HepG2 (cell line): ENCODE results near the gene GSTM2. TPM values are rescaled to one million over a fixed set of nuclear protein-coding genes. Genes with fewer than 3 reads are reported as not detected.
A peak's percentile ranks its signal among the peaks of the same experiment; 100 is the strongest.

ENCODE experiments used
- ATAC-seq: fragments of 200-7000 bp; cut with Tn5 transposase; 3 replicates; pipeline ENCODE4 v1.9.1; 2020; ENCODE audit warnings: mild to moderate bottlenecking, moderate library complexity
- BruUV-seq: library from RNA; stranded (reverse); fragments of 400-500 nt; replicated peaks from 2 replicates; lab custom pipeline; 2021; lab: Mats Ljungman, UMichigan
- CTCF ChIA-PET: fragments of 300-600 bp; formaldehyde crosslinking; extraction: SDS; loops from one replicate; lab custom pipeline; 2021; ENCODE audit warnings: low total read pairs, inconsistent platforms, low intra/inter-chr PET ratio; lab: Yijun Ruan, JAX
- POLR2A ChIA-PET: fragments of 350-600 bp; sonication (Branson Sonifier 250); formaldehyde crosslinking; loops from one replicate; lab custom pipeline; 2020; ENCODE audit warnings: antibody characterized with exemption, inconsistent platforms; lab: Yijun Ruan, JAX
- DNase-seq: peaks from one replicate; pipeline ENCODE4 v3.0.0-alpha.2; 2015; ENCODE audit warnings: low spot score
- FAIRE-seq: peaks from 3 replicates; lab custom pipeline; 2011; peaks lifted over from hg19 to GRCh38; lab: Jason Lieb, UNC
- H2AFZ ChIP-seq: one replicate; pipeline ENCODE4 v1.6.1; 2011; ENCODE audit warnings: low read length, inconsistent platforms
- H3K27ac ChIP-seq: fragments of 300-600 bp; 3 replicates; pipeline ENCODE4 v1.8.0; 2011; ENCODE audit warnings: mixed run types, mild to moderate bottlenecking, mixed read lengths, low read length, inconsistent platforms; ENCODE audit not compliant: insufficient read depth; ENCODE audit errors: extremely low read length
- H3K27me3 ChIP-seq, 2 experiments: fragments of 200-600 bp in 1 of 2; 2 replicates in 1 of 2; 3 replicates in 1 of 2; pipeline versions ENCODE4 v1.6.0 to v1.8.0; 2011; ENCODE audit warnings: low read length in 2 of 2, mild to moderate bottlenecking in 2 of 2, moderate library complexity in 2 of 2, inconsistent platforms in 1 of 2; ENCODE audit not compliant: insufficient read depth in 2 of 2, control insufficient read depth in 1 of 2
- H3K36me3 ChIP-seq, 2 experiments: fragments of 200-600 bp in 1 of 2; replicated peaks in 1 of 2; 2 replicates in 1 of 2; 3 replicates in 1 of 2; pipeline versions ENCODE4 v1.5.1 to v1.8.0; 2011; ENCODE audit warnings: low read length in 2 of 2, inconsistent platforms in 1 of 2; ENCODE audit not compliant: insufficient read depth in 2 of 2, control insufficient read depth in 1 of 2
- H3K4me1 ChIP-seq: 2 replicates; pipeline ENCODE4 v1.5.1; 2012; ENCODE audit warnings: low read length, inconsistent platforms; ENCODE audit not compliant: insufficient read depth
- H3K4me2 ChIP-seq: 2 replicates; pipeline ENCODE4 v1.6.0; 2011; ENCODE audit warnings: low read depth, low read length, inconsistent platforms
- H3K4me3 ChIP-seq, 3 experiments: fragments of 200-600 bp in 1 of 3; sonication (generic), shearing (Covaris generic) in 1 of 3; replicated peaks in 1 of 3; 2 replicates each; pipeline ENCODE4 v1.5.1; 2011 to 2016; ENCODE audit warnings: low read length in 3 of 3, inconsistent platforms in 2 of 3, low read depth in 2 of 3, mild to moderate bottlenecking in 2 of 3, control low read depth in 1 of 3, mixed read lengths in 1 of 3; ENCODE audit not compliant: insufficient read depth in 1 of 3
- H3K79me2 ChIP-seq: one replicate; pipeline ENCODE4 v1.6.1; 2011; ENCODE audit warnings: low read length, inconsistent platforms; ENCODE audit not compliant: insufficient read depth
- H3K9ac ChIP-seq: 2 replicates; pipeline ENCODE4 v1.6.0; 2011; ENCODE audit warnings: mild to moderate bottlenecking, low read depth, low read length, inconsistent platforms; ENCODE audit not compliant: insufficient read depth
- H3K9me3 ChIP-seq: 2 replicates; pipeline ENCODE4 v1.5.1; 2012; ENCODE audit warnings: mild to moderate bottlenecking, low read length
- H4K20me1 ChIP-seq: 2 replicates; pipeline ENCODE4 v1.6.0; 2011; ENCODE audit warnings: inconsistent platforms, mild to moderate bottlenecking, low read length, moderate library complexity; ENCODE audit not compliant: insufficient read depth
- CHD2 ChIP-seq: IDR thresholded peaks from 2 replicates; pipeline ENCODE4 v1.6.1; 2011; ENCODE audit warnings: low read depth, low read length, improper control_type of control experiment
- HDAC2 ChIP-seq: sonication (generic); formaldehyde crosslinking; IDR thresholded peaks from 2 replicates; pipeline ENCODE4 v1.4.0; 2020; ENCODE audit warnings: missing genetic modification reagents
- LCORL ChIP-seq, 2 experiments: fragments of 450-650 bp in 1 of 2; sonication (generic) in 1 of 2; formaldehyde crosslinking in 1 of 2; IDR thresholded peaks; 2 replicates each; pipeline versions ENCODE4 v1.5.0 to v1.6.1; 2017 to 2020; ENCODE audit warnings: antibody characterized with exemption in 1 of 2, missing genetic modification reagents in 1 of 2
- NAIF1 ChIP-seq: sonication (generic); formaldehyde crosslinking; IDR thresholded peaks from 2 replicates; pipeline ENCODE4 v1.5.0; 2020; ENCODE audit warnings: mild to moderate bottlenecking, missing genetic modification reagents, borderline replicate concordance
- NFIB ChIP-seq: sonication (generic); formaldehyde crosslinking; IDR thresholded peaks from 2 replicates; pipeline ENCODE4 v1.9.0; 2021; ENCODE audit warnings: missing genetic modification reagents, mild to moderate bottlenecking, borderline replicate concordance
- NFYC ChIP-seq: IDR thresholded peaks from 2 replicates; pipeline ENCODE4 v1.6.1; 2016; ENCODE audit warnings: missing genetic modification reagents, missing compliant biosample characterization
- PHB2 ChIP-seq: fragments of 450-650 bp; IDR thresholded peaks from 2 replicates; pipeline ENCODE4 v1.6.1; 2018; ENCODE audit not compliant: partially characterized antibody
- RBFOX2 ChIP-seq: fragments of 200-400 bp; formaldehyde crosslinking; IDR thresholded peaks from 2 replicates; pipeline ENCODE4 v1.6.1; 2017; ENCODE audit warnings: low read depth, mild to moderate bottlenecking, low read length
- SETDB1 ChIP-seq: sonication (generic); formaldehyde crosslinking; IDR thresholded peaks from 2 replicates; pipeline ENCODE4 v1.5.1; 2020; ENCODE audit warnings: missing genetic modification reagents, mild to moderate bottlenecking, borderline replicate concordance
- SP140L ChIP-seq: sonication (generic); formaldehyde crosslinking; IDR thresholded peaks from 2 replicates; pipeline ENCODE4 v1.4.0; 2020; ENCODE audit warnings: missing genetic modification reagents, borderline replicate concordance
- ZEB1 ChIP-seq: IDR thresholded peaks from 2 replicates; pipeline ENCODE4 v1.6.1; 2012; ENCODE audit warnings: mild to moderate bottlenecking, low read depth, inconsistent platforms; ENCODE audit not compliant: insufficient replicate concordance
- ZNF274 ChIP-seq: sonication (generic); formaldehyde crosslinking; IDR thresholded peaks from 2 replicates; pipeline ENCODE4 v1.5.1; 2020; ENCODE audit warnings: mild to moderate bottlenecking, missing genetic modification reagents
- ZNF768 ChIP-seq: sonication (generic); formaldehyde crosslinking; IDR thresholded peaks from 2 replicates; pipeline ENCODE4 v1.4.0; 2020; ENCODE audit warnings: missing genetic modification reagents
- WGBS: methylation state at CpG from one replicate; pipeline ENCODE4 v1.1.6; 2017; ENCODE audit warnings: low lambda C conversion rate; 5-methylcytosine and 5-hydroxymethylcytosine counted together
- in situ Hi-C: cut with HindIII; loops from 2 replicates; pipeline ENCODE4 v1.10.0; 2017; ENCODE audit warnings: low pct_unique_long_range_greater_than_20kb; ENCODE audit not compliant: extremely low pct_ligation_motif_present
- intact Hi-C: fragments of 100-400 bp; cut with micrococcal nuclease; formaldehyde crosslinking; loops from one replicate; pipeline ENCODE4 v1.10.0; 2022; ENCODE audit not compliant: unreplicated experiment
- polyA plus RNA-seq, 8 experiments: library from polyadenylated mRNA; depleted of rRNA in 3 of 8; stranded (reverse) in 7 of 8; unstranded in 1 of 8; fragments of >200 nt; fragmentation: Illumina TruSeq in 4 of 8; extraction: Trizol in 4 of 8; gene quantifications; 2 replicates each; pipeline versions ENCODE4 v1.2.1 to v1.2.3, GENCODE V29; 2011 to 2016; ENCODE audit warnings: low read depth in 4 of 8, missing spikeins in 1 of 8, mixed read lengths in 1 of 8; ENCODE audit not compliant: insufficient read depth in 1 of 8
- total RNA-seq, 5 experiments: library from RNA; depleted of rRNA; stranded (reverse); fragments of >200 nt; fragmentation: Illumina TruSeq; extraction: Trizol; gene quantifications; 2 replicates each; pipeline ENCODE4 v1.2.3, GENCODE V29; 2016; ENCODE audit warnings: low read depth in 1 of 5

The GSTM2 gene
- total and polyA plus RNA-seq, 2 of the 13 experiments (the other 11 are each of a cell fraction or from before 2014, with no cell fraction given) = 7.0 to 15.0 TPM

DNA sequence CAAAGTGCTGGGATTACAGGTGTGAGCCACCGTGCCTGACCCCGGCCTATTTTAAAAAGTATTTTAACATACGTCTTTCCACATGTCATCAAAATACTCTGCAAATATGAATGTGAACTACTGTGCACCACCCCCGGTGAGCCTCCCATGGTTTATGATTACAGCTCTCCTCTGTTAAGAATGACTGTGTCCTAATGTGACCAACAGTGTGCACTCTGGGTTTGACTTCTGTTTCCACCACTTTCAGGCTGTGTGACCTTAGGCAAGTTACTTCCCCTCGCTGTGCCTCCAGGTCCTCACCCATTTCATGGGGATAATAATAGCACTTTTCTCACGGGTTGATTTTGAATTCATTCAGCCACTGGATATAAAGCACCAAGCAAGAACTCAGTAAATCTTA is 33.6 kb upstream of the GSTM2 start:
- no peak overlapping the region for H2AFZ ChIP-seq
- peaks cover 27% of the 10 kb centered on the region for H3K4me1 ChIP-seq
- H3K9me3 ChIP-seq = no peaks in the 10 kb centered on the region
- H3K9ac ChIP-seq = no peak overlapping the region
- no peak overlapping the region for H3K4me3 ChIP-seq
- H3K27ac ChIP-seq = no peak overlapping the region
- ChIA-PET POLR2A (no interaction called here), CTCF (no interaction called here)
- intact Hi-C loops (no loop called here), in situ Hi-C loops (no loop called here)
- 79% methylated on average over 6 of the region's 6 CpGs for WGBS
- peaks cover 19 to 22% of the 10 kb centered on the region in 2 experiments for H3K36me3 ChIP-seq
- no peaks in the 10 kb centered on the region for H3K79me2 ChIP-seq
- no peaks in the 10 kb centered on the region for H3K27me3 ChIP-seq
- FAIRE-seq (no peak), ATAC-seq (no peak), DNase-seq (no peak)
- H3K4me2 ChIP-seq = no peak overlapping the region
- TF ChIP-seq CHD2 (no peak), ZNF768 (CRISPR knock-in tag) (peak; percentile 18; the same call in 1 of the 2 replicates)
- BruUV-seq = no TSS peak
- H4K20me1 ChIP-seq = no peaks in the 10 kb centered on the region

DNA sequence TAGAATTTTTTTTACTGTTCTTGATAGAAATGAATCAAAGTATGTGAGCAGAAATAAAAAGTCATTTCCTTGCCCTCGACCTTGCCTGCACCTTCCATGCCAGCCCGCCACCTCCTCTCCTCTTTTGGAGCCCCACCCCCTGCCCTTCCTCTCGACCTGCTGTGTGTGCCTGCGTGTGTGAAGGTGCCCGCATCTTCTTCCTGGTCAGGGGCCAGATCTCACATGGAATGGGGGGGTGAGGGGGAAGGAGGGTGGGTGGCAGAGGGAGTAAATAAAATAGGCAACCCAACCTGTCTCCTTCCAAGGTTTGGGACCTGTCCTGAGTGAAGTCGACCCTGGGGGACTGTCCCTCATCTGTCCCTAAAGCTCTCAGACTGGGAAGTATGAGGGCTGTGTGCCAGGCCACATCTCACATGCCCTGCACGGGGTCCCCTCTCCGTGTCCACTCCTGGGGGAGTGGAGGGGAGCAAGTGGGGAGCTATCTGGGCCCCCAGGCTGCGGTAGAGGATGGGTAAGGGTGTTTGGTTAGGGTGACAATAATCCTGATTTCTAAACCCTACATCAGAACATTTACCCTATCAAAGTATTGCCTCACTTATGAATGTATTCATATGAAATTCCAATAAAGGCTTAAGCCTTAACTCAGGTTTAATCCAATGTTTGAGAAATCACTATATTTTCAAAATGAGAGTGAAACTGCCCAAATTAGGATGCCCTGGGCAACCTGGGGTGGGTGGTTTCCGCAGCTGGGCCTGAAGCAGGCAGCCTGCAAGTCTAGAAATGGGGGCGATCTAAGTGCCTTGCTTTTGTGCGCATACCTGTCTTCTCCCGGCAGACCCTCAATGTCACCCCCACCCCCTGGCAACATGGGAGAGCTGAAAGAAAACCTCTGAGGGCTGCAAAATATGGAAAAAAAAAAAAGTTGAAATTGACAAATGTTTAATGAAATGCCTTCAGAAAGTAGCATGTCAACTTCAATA is 32.8 kb upstream of the GSTM2 start:
- ChIA-PET CTCF (no interaction called here), POLR2A (interaction anchor here (1.1 to 1.7 kb wide), 3 partner anchors 9 to 89 kb away, joined by 3 to 9 read pairs (median 3); partner anchors contain the start of gene GSTM4)
- peaks cover 27% of the 10 kb centered on the region for H3K4me1 ChIP-seq
- no peak overlapping the region for H3K27ac ChIP-seq
- no peaks in the 10 kb centered on the region for H4K20me1 ChIP-seq
- H3K27me3 ChIP-seq = no peaks in the 10 kb centered on the region
- H3K9ac ChIP-seq = no peak overlapping the region
- no peak overlapping the region for H2AFZ ChIP-seq
- no peaks in the 10 kb centered on the region for H3K79me2 ChIP-seq
- no peak for DNase-seq
- 87% methylated on average over 11 of the region's 13 CpGs for WGBS
- peaks cover 14% of the 10 kb centered on the region in 2 experiments for H3K36me3 ChIP-seq
- H3K4me3 ChIP-seq = no peak overlapping the region
- TF ChIP-seq PHB2 = no peak
- TF ChIP-seq NFIB (CRISPR knock-in tag) = no peak
- TF ChIP-seq NFYC = no peak
- TF ChIP-seq RBFOX2 = no peak
- no peak for TF ChIP-seq ZNF274
- TF ChIP-seq LCORL (IDR thresholded peaks at IDR 0.05) = no peak
- no peak for TF ChIP-seq LCORL (CRISPR knock-in tag; IDR thresholded peaks at IDR 0.05)
- no peak for TF ChIP-seq SP140L
- TF ChIP-seq ZEB1 = no peak
- TF ChIP-seq NAIF1 (CRISPR knock-in tag) = no peak
- TF ChIP-seq HDAC2 (CRISPR knock-in tag) = no peak
- TF ChIP-seq SETDB1 = no peak
- no peak for ATAC-seq
- H3K4me2 ChIP-seq = no peak overlapping the region
- BruUV-seq = no TSS peak
- in situ Hi-C loops = no loop called here
- no peaks in the 10 kb centered on the region for H3K9me3 ChIP-seq
- intact Hi-C loops = no loop called here
- no peak for FAIRE-seq
